ENCODE measurements around the gene NDUFS7.

NDUFS7 gene

GRCh38 chr19:1364070-1364704 lies 19.5 kb upstream of the NDUFS7 start:
- H3K9ac ChIP-seq: no peak overlapping the region
- H3K27ac ChIP-seq: no peak overlapping the region
- no peaks in the 10 kb centered on the region for H3K36me3 ChIP-seq (ENCODE audit: control insufficient read depth, insufficient read depth, low read length)

GRCh38 chr19:1365319-1366269 lies 18.1 kb upstream of the NDUFS7 start:
- H2AFZ ChIP-seq: no peak overlapping the region
- no peaks in the 10 kb centered on the region for H3K36me3 ChIP-seq (ENCODE audit: control insufficient read depth, insufficient read depth, low read length)
- H3K9me3 ChIP-seq (ENCODE audit: control insufficient read depth, low read length): no peaks in the 10 kb centered on the region
- H3K9ac ChIP-seq: no peak overlapping the region
- peaks cover 4% of the 10 kb centered on the region for H3K79me2 ChIP-seq
- no peaks in the 10 kb centered on the region for H3K27me3 ChIP-seq (ENCODE audit: control insufficient read depth, insufficient read depth, low read length)
- TF ChIP-seq CTCF (IDR thresholded peaks at IDR 0.05): no peak
- no peak overlapping the region for H3K27ac ChIP-seq
- no peak overlapping the region for H3K4me2 ChIP-seq (ENCODE audit: low read length)
- H3K4me3 ChIP-seq (ENCODE audit: low read depth, low read length): no peak overlapping the region
- H3K4me1 ChIP-seq: no peaks in the 10 kb centered on the region

More at GRCh38 chr19:1364070-1364704, 19.5 kb upstream of the NDUFS7 start:
- Histone ChIP-seq H3K4me3 (ENCODE audit: low read depth, low read length) (no peak overlapping the region), H3K79me2 (peaks cover 4% of the 10 kb centered on the region), H3K9me3 (ENCODE audit: control insufficient read depth, low read length) (no peaks in the 10 kb centered on the region), H3K27me3 (ENCODE audit: control insufficient read depth, insufficient read depth, low read length) (no peaks in the 10 kb centered on the region), H3K4me1 (no peaks in the 10 kb centered on the region), H2AFZ (no peak overlapping the region), H3K4me2 (ENCODE audit: low read length) (no peak overlapping the region)
- TF ChIP-seq CTCF (IDR thresholded peaks at IDR 0.05): no peak

DNA sequence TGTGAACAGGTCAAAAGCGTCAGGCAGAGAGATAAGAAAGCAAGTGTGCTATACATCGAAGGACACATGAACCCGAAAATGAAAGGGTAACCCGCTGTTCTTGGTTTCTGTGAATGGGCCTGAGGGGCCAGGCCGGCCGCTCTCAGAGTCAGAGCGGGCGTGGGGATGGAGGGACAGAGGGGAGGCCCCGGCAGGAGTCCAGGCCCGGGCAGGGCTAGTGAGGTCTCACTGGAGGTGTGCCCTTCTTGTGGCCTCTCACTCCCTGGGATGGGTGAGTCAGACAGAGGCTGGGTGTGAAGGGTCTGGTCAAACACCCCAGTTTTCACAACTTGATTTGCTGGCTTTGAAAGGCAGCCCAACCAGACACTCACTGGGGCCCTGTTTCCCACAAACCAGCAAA lies 17.4 kb upstream of the NDUFS7 start:
- Histone ChIP-seq H2AFZ (no peak overlapping the region), H3K27ac (no peak overlapping the region), H3K9me3 (ENCODE audit: control insufficient read depth, low read length) (no peaks in the 10 kb centered on the region), H3K4me1 (no peaks in the 10 kb centered on the region), H3K27me3 (ENCODE audit: control insufficient read depth, insufficient read depth, low read length) (no peaks in the 10 kb centered on the region), H3K4me2 (ENCODE audit: low read length) (no peak overlapping the region), H3K4me3 (ENCODE audit: low read depth, low read length) (no peak overlapping the region), H3K36me3 (ENCODE audit: control insufficient read depth, insufficient read depth, low read length) (no peaks in the 10 kb centered on the region), H3K79me2 (peaks cover 4% of the 10 kb centered on the region), H3K9ac (no peak overlapping the region)
- TF ChIP-seq CTCF (IDR thresholded peaks at IDR 0.05): no peak

GRCh38 chr19:1366899-1367870 lies 16.5 kb upstream of the NDUFS7 start:
- Histone ChIP-seq H3K27me3 (ENCODE audit: control insufficient read depth, insufficient read depth, low read length) (no peaks in the 10 kb centered on the region), H3K9me3 (ENCODE audit: control insufficient read depth, low read length) (no peaks in the 10 kb centered on the region), H3K9ac (no peak overlapping the region), H3K4me1 (no peaks in the 10 kb centered on the region), H3K4me3 (ENCODE audit: low read depth, low read length) (no peak overlapping the region), H3K79me2 (peaks cover under 1% of the 10 kb centered on the region), H3K4me2 (ENCODE audit: low read length) (no peak overlapping the region), H3K36me3 (ENCODE audit: control insufficient read depth, insufficient read depth, low read length) (no peaks in the 10 kb centered on the region), H3K27ac (no peak overlapping the region), H2AFZ (no peak overlapping the region)
- TF ChIP-seq CTCF (IDR thresholded peaks at IDR 0.05): no peak

Measured in parathyroid adenoma (tissue), 2 donors.